HCT116 (cell line): ENCODE data around the gene PEF1. TPM values are rescaled to one million over a fixed set of nuclear protein-coding genes. Genes with fewer than 3 reads are reported as not detected.

Source experiments
- ATAC-seq: fragments of 200-7000 bp; cut with Tn5 transposase; 2 replicates; pipeline ENCODE4 v1.9.1; 2020; ENCODE audit warnings: mild to moderate bottlenecking, moderate library complexity
- BruUV-seq: library from RNA; stranded (reverse); fragments of 400-500 nt; replicated peaks from 2 replicates; lab custom pipeline; 2021; lab: Mats Ljungman, UMichigan
- CTCF ChIA-PET: fragments of 300-600 bp; sonication (Branson Sonifier 250); formaldehyde crosslinking; loops from one replicate; lab custom pipeline; 2021; ENCODE audit warnings: antibody characterized with exemption; lab: Charles Lee
- POLR2A ChIA-PET: fragments of 300-600, 350-600 bp; sonication (Branson Sonifier 250); formaldehyde crosslinking; loops from one replicate; lab custom pipeline; 2021; ENCODE audit warnings: antibody characterized with exemption; lab: Charles Lee
- RAD21 ChIA-PET, 2 experiments: fragments of 300-600 bp; sonication (Branson Sonifier 250); formaldehyde crosslinking; loops; one replicate each; lab custom pipeline; 2023; ENCODE audit warnings: low total read pairs in 2 of 2; ENCODE audit not compliant: uncharacterized antibody in 2 of 2, unreplicated experiment in 2 of 2, low non-redundant PET in 1 of 2; lab: Charles Lee
- DNase-seq: peaks from one replicate; pipeline ENCODE4 v3.0.0-alpha.2; 2010; ENCODE audit warnings: low read depth, low spot score
- H2AFZ ChIP-seq: fragments of 200-600 bp; shearing (Covaris generic), sonication (generic); 2 replicates; pipeline ENCODE4 v1.6.1; 2017; ENCODE audit warnings: low read depth, mixed run types, mixed read lengths, antibody characterized with exemption, low read length; ENCODE audit not compliant: poor library complexity, severe bottlenecking
- H3K27ac ChIP-seq: 2 replicates; pipeline ENCODE4 v1.5.1; 2012; ENCODE audit warnings: low read depth, low read length
- H3K27me3 ChIP-seq: fragments of 200-600 bp; sonication (generic); 2 replicates; pipeline ENCODE4 v1.6.1; 2016; ENCODE audit warnings: mixed run types, low read length, mixed read lengths; ENCODE audit not compliant: insufficient read depth
- H3K36me3 ChIP-seq, 2 experiments: fragments of 200-500 bp in 1 of 2; fragments of 200-600 bp in 1 of 2; sonication (Bioruptor generic) in 1 of 2; sonication (generic) in 1 of 2; 2 replicates each; pipeline versions ENCODE4 v1.5.1 to v1.6.1; 2014 to 2016; ENCODE audit warnings: low read length in 2 of 2, inconsistent platforms in 1 of 2, mixed read lengths in 1 of 2, mixed run types in 1 of 2; ENCODE audit not compliant: insufficient read depth in 2 of 2, control insufficient read depth in 1 of 2
- H3K4me1 ChIP-seq, 2 experiments: fragments of 200-600 bp in 1 of 2; sonication (generic) in 1 of 2; 2 replicates each; pipeline versions ENCODE4 v1.5.1 to v1.6.1; 2012 to 2017; ENCODE audit warnings: low read length in 2 of 2, inconsistent platforms in 1 of 2, mild to moderate bottlenecking in 1 of 2, mixed read lengths in 1 of 2, mixed run types in 1 of 2, moderate library complexity in 1 of 2; ENCODE audit not compliant: insufficient read depth in 2 of 2, control insufficient read depth in 1 of 2
- H3K4me2 ChIP-seq: fragments of 200-600 bp; sonication (generic); 2 replicates; pipeline ENCODE4 v1.6.1; 2017; ENCODE audit warnings: mixed run types, low read length, mixed read lengths
- H3K4me3 ChIP-seq, 2 experiments: fragments of 200-600 bp in 1 of 2; sonication (generic) in 1 of 2; replicated peaks in 1 of 2; 2 replicates each; pipeline ENCODE4 v1.5.1; 2011 to 2016; ENCODE audit warnings: low read length in 2 of 2, control low read depth in 1 of 2, low read depth in 1 of 2, mild to moderate bottlenecking in 1 of 2, mixed read lengths in 1 of 2, mixed run types in 1 of 2
- H3K79me2 ChIP-seq: fragments of 200-600 bp; sonication (generic); 2 replicates; pipeline ENCODE4 v1.6.1; 2017; ENCODE audit warnings: mild to moderate bottlenecking, mixed run types, low read length, moderate library complexity, mixed read lengths; ENCODE audit not compliant: insufficient read depth
- H3K9ac ChIP-seq: fragments of 200-600 bp; sonication (generic); 2 replicates; pipeline ENCODE4 v1.6.1; 2016; ENCODE audit warnings: low read length, mixed read lengths
- H3K9me2 ChIP-seq: fragments of 200-600 bp; sonication (generic), shearing (Covaris generic); 2 replicates; pipeline ENCODE4 v1.6.1; 2017; ENCODE audit warnings: mixed run types, mild to moderate bottlenecking, moderate library complexity; ENCODE audit not compliant: insufficient read depth
- H3K9me3 ChIP-seq, 2 experiments: fragments of 200-500 bp in 1 of 2; fragments of 200-600 bp in 1 of 2; sonication (Bioruptor generic) in 1 of 2; sonication (generic) in 1 of 2; 2 replicates each; pipeline ENCODE4 v1.6.1; 2014 to 2017; ENCODE audit warnings: low read length in 2 of 2, mixed read lengths in 2 of 2, inconsistent platforms in 1 of 2, low read depth in 1 of 2, mild to moderate bottlenecking in 1 of 2, mixed run types in 1 of 2, moderate library complexity in 1 of 2; ENCODE audit not compliant: control insufficient read depth in 1 of 2, insufficient read depth in 1 of 2
- H4K20me1 ChIP-seq: fragments of 200-600 bp; sonication (generic), shearing (Covaris generic); 2 replicates; pipeline ENCODE4 v1.6.1; 2017; ENCODE audit warnings: mixed run types, mild to moderate bottlenecking, moderate library complexity; ENCODE audit not compliant: insufficient read depth
- CTCF ChIP-seq, 3 experiments: fragments of 200-600 bp in 1 of 3; sonication (generic) in 1 of 3; IDR thresholded peaks in 2 of 3; conservative IDR thresholded peaks in 1 of 3; 2 replicates each; pipeline ENCODE4 v1.5.1; 2012 to 2017; ENCODE audit warnings: low read depth in 2 of 3, low read length in 2 of 3, antibody characterized with exemption in 1 of 3, borderline replicate concordance in 1 of 3, control low read depth in 1 of 3, mild to moderate bottlenecking in 1 of 3, mixed read lengths in 1 of 3, mixed run types in 1 of 3, moderate library complexity in 1 of 3; ENCODE audit not compliant: insufficient read depth in 1 of 3
- ELF1 ChIP-seq: IDR thresholded peaks from 2 replicates; pipeline ENCODE4 v1.6.1; 2012; ENCODE audit warnings: low read depth, borderline replicate concordance
- RAD21 ChIP-seq: IDR thresholded peaks from 2 replicates; pipeline ENCODE4 v1.6.1; 2012; ENCODE audit warnings: low read depth, mild to moderate bottlenecking
- SP1 ChIP-seq: IDR thresholded peaks from 2 replicates; pipeline ENCODE4 v1.6.1; 2012; ENCODE audit warnings: low read depth
- ZBTB33 ChIP-seq: IDR thresholded peaks from 2 replicates; pipeline ENCODE4 v1.6.1; 2011; ENCODE audit warnings: mild to moderate bottlenecking, low read length, moderate library complexity; ENCODE audit not compliant: insufficient replicate concordance; ENCODE audit errors: extremely low read depth
- ZFX ChIP-seq: fragments of 450-650 bp; IDR thresholded peaks from 2 replicates; pipeline ENCODE4 v1.6.1; 2017
- intact Hi-C: fragments of 100-400 bp; cut with micrococcal nuclease; formaldehyde crosslinking; loops from 2 replicates; pipeline ENCODE4 v1.10.0; 2022
- total RNA-seq: library from RNA; stranded (reverse); gene quantifications from one replicate; pipeline ENCODE4 v1.2.1, GENCODE V29; 2021; ENCODE audit not compliant: unreplicated experiment

Gene PEF1
- total RNA-seq, 1 experiment from 2014 or later = 37.6 TPM

GRCh38 chr1:31663622-31664452 lies 19.2 kb upstream of the PEF1 start:
- no peak overlapping the region for H3K4me3 ChIP-seq
- H2AFZ ChIP-seq = no peak overlapping the region
- H3K4me2 ChIP-seq = no peak overlapping the region
- intact Hi-C loops = loop anchor here (1.0 to 10.0 kb wide), 4 partner anchors 51 to 301 kb away; no protein-coding TSS in a partner anchor
- H3K4me1 ChIP-seq = peaks cover 9 to 12% of the 10 kb centered on the region in 2 experiments
- H4K20me1 ChIP-seq = no peaks in the 10 kb centered on the region
- RAD21 ChIA-PET = interaction anchor here (0.6 to 2.8 kb wide), 7 partner anchors 41 to 479 kb away, joined by 3 to 28 read pairs (median 4); no protein-coding TSS in a partner anchor
- DNase-seq (peak; percentile 13), ATAC-seq (peak; percentile 79)
- POLR2A ChIA-PET = interaction anchor here (1.1 to 1.3 kb wide), 2 partner anchors 82 to 125 kb away, joined by 4 to 8 read pairs; no protein-coding TSS in a partner anchor
- no peaks in the 10 kb centered on the region for H3K79me2 ChIP-seq
- H3K9me3 ChIP-seq = no peaks in the 10 kb centered on the region
- peak; percentile 90 to 95 (median 93) for TF ChIP-seq CTCF (IDR thresholded peaks at IDR 0.05 in 2 of 3, conservative IDR thresholded peaks at IDR 0.05 in 1 of 3; ENCODE audit: borderline replicate concordance in 1 of 3, insufficient read depth in 1 of 3, low read depth in 2 of 3, low read length in 2 of 3)
- TF ChIP-seq SP1 = no peak
- TF ChIP-seq ZFX = no peak
- peak; percentile 98 for TF ChIP-seq RAD21
- TF ChIP-seq ELF1 = no peak
- no peak for TF ChIP-seq ZBTB33
- TF ChIP-seq, all 23 proteins: peak for 2
- H3K36me3 ChIP-seq = no peaks in the 10 kb centered on the region
- H3K9me2 ChIP-seq = no peaks in the 10 kb centered on the region
- no peaks in the 10 kb centered on the region for H3K27me3 ChIP-seq
- no peak overlapping the region for H3K9ac ChIP-seq
- CTCF ChIA-PET = interaction anchor here (0.5 to 6.0 kb wide), 13 partner anchors 15 to 399 kb away, joined by 3 to 105 read pairs (median 4); no protein-coding TSS in a partner anchor
- no peak overlapping the region for H3K27ac ChIP-seq
- BruUV-seq = no TSS peak
